ENCODE measurements around the gene LZTS2.

The LZTS2 gene, protein sequence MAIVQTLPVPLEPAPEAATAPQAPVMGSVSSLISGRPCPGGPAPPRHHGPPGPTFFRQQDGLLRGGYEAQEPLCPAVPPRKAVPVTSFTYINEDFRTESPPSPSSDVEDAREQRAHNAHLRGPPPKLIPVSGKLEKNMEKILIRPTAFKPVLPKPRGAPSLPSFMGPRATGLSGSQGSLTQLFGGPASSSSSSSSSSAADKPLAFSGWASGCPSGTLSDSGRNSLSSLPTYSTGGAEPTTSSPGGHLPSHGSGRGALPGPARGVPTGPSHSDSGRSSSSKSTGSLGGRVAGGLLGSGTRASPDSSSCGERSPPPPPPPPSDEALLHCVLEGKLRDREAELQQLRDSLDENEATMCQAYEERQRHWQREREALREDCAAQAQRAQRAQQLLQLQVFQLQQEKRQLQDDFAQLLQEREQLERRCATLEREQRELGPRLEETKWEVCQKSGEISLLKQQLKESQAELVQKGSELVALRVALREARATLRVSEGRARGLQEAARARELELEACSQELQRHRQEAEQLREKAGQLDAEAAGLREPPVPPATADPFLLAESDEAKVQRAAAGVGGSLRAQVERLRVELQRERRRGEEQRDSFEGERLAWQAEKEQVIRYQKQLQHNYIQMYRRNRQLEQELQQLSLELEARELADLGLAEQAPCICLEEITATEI

DNA sequence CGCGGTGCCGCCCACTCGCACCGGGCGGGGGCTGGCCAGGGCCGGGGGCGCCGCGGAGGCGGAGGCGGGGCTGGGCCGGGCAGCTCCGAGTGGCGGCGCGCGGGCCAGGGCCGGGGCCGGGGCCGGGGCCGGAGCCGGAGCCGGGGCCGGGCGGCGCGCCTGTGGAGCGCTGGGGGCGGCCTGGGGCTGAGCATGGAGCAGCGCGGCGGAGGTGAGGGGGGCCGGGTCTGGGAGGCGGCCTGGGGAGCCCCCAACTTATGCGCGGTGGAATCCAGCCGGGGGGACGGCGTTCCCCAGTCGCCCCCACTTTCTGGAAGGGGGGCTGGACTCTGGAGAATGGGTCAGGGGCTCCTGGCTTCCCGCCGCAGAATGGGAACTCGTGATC, at the start of gene LZTS2:
TSS of gene LZTS2 (plus strand) at position 67 of the 385 bp plus-strand sequence. CDS start 2,731 bp downstream, outside the sequence.
- Histone ChIP-seq H4K20me1 (ENCODE audit: control insufficient read depth, insufficient read depth, low read depth, low read length) (no peaks in the 10 kb centered on the region), H3K79me2 (ENCODE audit: control insufficient read depth, low read length) (peaks cover 17% of the 10 kb centered on the region), H3K36me3 (ENCODE audit: control insufficient read depth, low read length) (peaks cover 3% of the 10 kb centered on the region), H3K9me2 (replicated peaks; ENCODE audit: control insufficient read depth, low read length) (no peaks in the 10 kb centered on the region), H3K27me3 (ENCODE audit: control insufficient read depth, low read length) (no peaks in the 10 kb centered on the region), H3F3A (ENCODE audit: control insufficient read depth, insufficient read depth) (peaks cover 16% of the 10 kb centered on the region), H3K4me2 (ENCODE audit: low read length) (peak within 1 kb of the TSS; percentile 100), H3K4me3 (ENCODE audit: low read length) (peak within 1 kb of the TSS; percentile 97), H3K4me1 (ENCODE audit: control insufficient read depth, low read length) (peaks cover 29% of the 10 kb centered on the region), H3K9me3 (ENCODE audit: control insufficient read depth, insufficient read depth, low read length) (no peaks in the 10 kb centered on the region), H3K27ac (ENCODE audit: low read depth, low read length) (peak within 1 kb of the TSS; percentile 81)
- TF ChIP-seq EZH2phosphoT487 (IDR thresholded peaks at IDR 0.05; ENCODE audit: borderline replicate concordance, low read length) (no peak), CTCF (IDR thresholded peaks at IDR 0.05; ENCODE audit: low read depth, low read length, poor library complexity, severe bottlenecking) (no peak)

DNA sequence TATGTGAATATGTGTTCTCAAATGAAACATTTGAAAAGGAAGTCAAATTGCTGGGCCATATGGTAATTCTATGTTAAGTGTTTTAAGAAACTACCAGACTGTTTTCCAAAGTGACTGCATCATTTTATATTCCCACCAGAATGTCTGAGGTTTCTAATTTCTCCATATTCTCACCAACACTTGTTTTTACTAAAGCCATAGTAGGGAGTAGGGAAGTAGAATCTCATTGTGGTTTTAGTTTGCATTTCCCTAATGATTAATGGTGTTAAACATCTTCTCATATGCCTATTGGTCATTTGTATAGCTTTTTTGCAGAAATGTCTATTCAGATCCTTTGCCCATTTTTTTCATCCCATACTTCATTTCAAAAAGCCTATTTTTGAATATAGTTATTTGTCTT, 39.4 kb upstream of the LZTS2 start:
- H3K4me3 ChIP-seq (ENCODE audit: low read length), result no peak overlapping the region
- H3K4me1 ChIP-seq (ENCODE audit: control insufficient read depth, low read length), result no peaks in the 10 kb centered on the region
- H3K4me2 ChIP-seq (ENCODE audit: low read length), result no peak overlapping the region
- H3F3A ChIP-seq (ENCODE audit: control insufficient read depth, insufficient read depth), result peaks cover 2% of the 10 kb centered on the region
- H3K27me3 ChIP-seq (ENCODE audit: control insufficient read depth, low read length), result no peaks in the 10 kb centered on the region
- no peak overlapping the region for H3K27ac ChIP-seq (ENCODE audit: low read depth, low read length)
- no peaks in the 10 kb centered on the region for H4K20me1 ChIP-seq (ENCODE audit: control insufficient read depth, insufficient read depth, low read depth, low read length)
- no peaks in the 10 kb centered on the region for H3K9me2 ChIP-seq (replicated peaks; ENCODE audit: control insufficient read depth, low read length)
- H3K9me3 ChIP-seq (ENCODE audit: control insufficient read depth, insufficient read depth, low read length), result no peaks in the 10 kb centered on the region
- TF ChIP-seq CTCF (IDR thresholded peaks at IDR 0.05; ENCODE audit: low read depth, low read length, poor library complexity, severe bottlenecking) (no peak), EZH2phosphoT487 (IDR thresholded peaks at IDR 0.05; ENCODE audit: borderline replicate concordance, low read length) (no peak)
- H3K79me2 ChIP-seq (ENCODE audit: control insufficient read depth, low read length), result no peaks in the 10 kb centered on the region
- H3K36me3 ChIP-seq (ENCODE audit: control insufficient read depth, low read length), result peaks cover 67% of the 10 kb centered on the region

DNA sequence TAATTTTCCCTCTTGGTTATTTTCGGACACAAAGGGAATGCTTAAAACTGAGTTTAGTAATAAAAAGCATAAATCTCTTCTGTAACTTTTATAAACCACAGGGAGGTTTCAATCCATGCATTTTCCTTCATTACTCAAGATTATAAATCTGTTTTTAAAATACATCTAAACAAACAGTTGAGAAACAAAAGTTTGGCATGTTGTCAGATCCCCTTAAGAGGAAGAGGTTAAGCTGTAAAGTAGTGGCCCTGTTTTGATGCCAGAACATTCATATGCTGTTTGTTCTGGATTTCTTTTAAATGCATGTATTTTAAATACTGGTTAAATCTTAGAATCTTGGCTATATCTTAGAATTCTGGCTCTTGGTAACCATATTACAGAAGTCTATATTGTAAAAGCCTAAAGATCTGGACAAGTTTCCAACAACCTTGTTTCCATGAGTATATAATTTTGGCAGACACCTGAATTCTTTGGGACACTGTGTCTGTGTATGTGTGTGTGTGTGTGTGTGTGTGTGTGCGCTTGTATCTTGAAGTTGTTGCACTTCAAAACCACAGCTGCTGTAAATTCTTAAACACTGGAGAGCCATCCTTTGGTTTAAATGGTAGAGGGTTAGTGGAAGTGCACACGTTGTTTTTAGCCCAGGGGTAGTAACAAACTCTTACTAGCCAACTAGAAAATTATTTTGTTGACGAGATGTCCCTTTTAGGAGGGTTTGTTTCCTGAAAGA, 37.1 kb upstream of the LZTS2 start:
- no peaks in the 10 kb centered on the region for H3K9me2 ChIP-seq (replicated peaks; ENCODE audit: control insufficient read depth, low read length)
- H3K27me3 ChIP-seq (ENCODE audit: control insufficient read depth, low read length), result no peaks in the 10 kb centered on the region
- H3K4me2 ChIP-seq (ENCODE audit: low read length), result no peak overlapping the region

More for the DNA sequence above, 37.1 kb upstream of the LZTS2 start:
- Histone ChIP-seq H3K4me1 (ENCODE audit: control insufficient read depth, low read length) (no peaks in the 10 kb centered on the region), H3F3A (ENCODE audit: control insufficient read depth, insufficient read depth) (peaks cover 6% of the 10 kb centered on the region), H3K9me3 (ENCODE audit: control insufficient read depth, insufficient read depth, low read length) (no peaks in the 10 kb centered on the region), H3K79me2 (ENCODE audit: control insufficient read depth, low read length) (no peaks in the 10 kb centered on the region), H4K20me1 (ENCODE audit: control insufficient read depth, insufficient read depth, low read depth, low read length) (no peaks in the 10 kb centered on the region), H3K27ac (ENCODE audit: low read depth, low read length) (no peak overlapping the region), H3K4me3 (ENCODE audit: low read length) (no peak overlapping the region), H3K36me3 (ENCODE audit: control insufficient read depth, low read length) (peaks cover 60% of the 10 kb centered on the region)
- no peak for TF ChIP-seq EZH2phosphoT487 (IDR thresholded peaks at IDR 0.05; ENCODE audit: borderline replicate concordance, low read length)
- TF ChIP-seq CTCF (IDR thresholded peaks at IDR 0.05; ENCODE audit: low read depth, low read length, poor library complexity, severe bottlenecking), result no peak

Data from DOHH2 (cell line).